ENCODE measurements around the gene RNF126.

DNA sequence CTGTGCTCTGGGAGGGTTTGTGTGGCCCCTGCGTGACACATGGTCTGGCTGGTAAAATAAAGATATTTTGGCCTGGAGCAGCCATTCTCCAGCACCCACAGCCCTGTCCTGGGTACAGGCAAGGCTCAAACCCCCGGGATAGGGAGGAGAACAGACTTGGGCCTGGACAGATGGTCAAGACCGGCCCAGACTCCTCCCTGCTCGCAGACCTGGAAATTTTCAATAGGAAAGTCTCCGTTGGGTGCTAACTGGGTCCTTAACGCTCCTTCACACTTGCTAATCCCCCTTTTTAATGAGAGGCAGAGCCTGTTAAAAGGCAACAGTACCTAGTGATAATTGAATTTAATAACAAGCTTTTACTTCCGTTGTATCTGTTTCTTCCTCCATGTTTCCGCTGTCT lies 48.2 kb upstream of the RNF126 start:
- TF ChIP-seq, protein P1, sequence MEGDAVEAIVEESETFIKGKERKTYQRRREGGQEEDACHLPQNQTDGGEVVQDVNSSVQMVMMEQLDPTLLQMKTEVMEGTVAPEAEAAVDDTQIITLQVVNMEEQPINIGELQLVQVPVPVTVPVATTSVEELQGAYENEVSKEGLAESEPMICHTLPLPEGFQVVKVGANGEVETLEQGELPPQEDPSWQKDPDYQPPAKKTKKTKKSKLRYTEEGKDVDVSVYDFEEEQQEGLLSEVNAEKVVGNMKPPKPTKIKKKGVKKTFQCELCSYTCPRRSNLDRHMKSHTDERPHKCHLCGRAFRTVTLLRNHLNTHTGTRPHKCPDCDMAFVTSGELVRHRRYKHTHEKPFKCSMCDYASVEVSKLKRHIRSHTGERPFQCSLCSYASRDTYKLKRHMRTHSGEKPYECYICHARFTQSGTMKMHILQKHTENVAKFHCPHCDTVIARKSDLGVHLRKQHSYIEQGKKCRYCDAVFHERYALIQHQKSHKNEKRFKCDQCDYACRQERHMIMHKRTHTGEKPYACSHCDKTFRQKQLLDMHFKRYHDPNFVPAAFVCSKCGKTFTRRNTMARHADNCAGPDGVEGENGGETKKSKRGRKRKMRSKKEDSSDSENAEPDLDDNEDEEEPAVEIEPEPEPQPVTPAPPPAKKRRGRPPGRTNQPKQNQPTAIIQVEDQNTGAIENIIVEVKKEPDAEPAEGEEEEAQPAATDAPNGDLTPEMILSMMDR (IDR thresholded peaks at IDR 0.05): no peak
- TF ChIP-seq POLR2A (IDR thresholded peaks at IDR 0.05): no peak

Measured in body of pancreas (tissue), 4 donors.